Germinal center (tissue), 1 donor: ENCODE measurements around the gene CNPY1.
"Not testable (repeated sequence)": the region's sequence is repeated elsewhere in the genome, so short reads cannot be mapped to it uniquely, and the experiment has no call there.

Experiments
- DNase-seq: peaks from one replicate; pipeline ENCODE4 v3.0.0; 2012; ENCODE audit warnings: mixed read lengths, low spot score

Gene CNPY1

GRCh38 chr7:155578016-155578415, 31.7 kb upstream of the CNPY1 start:
- DNase-seq = no peak

GRCh38 chr7:155577509-155577905, 31.1 kb upstream of the CNPY1 start:
- no peak for DNase-seq

- no peak for DNase-seq
These were observed 30.6 kb upstream of the CNPY1 start for GRCh38 chr7:155576900-155577508.

GRCh38 chr7:155576416-155576815, 30.1 kb upstream of the CNPY1 start:
- DNase-seq = no peak

GRCh38 chr7:155574556-155575290, 28.4 kb upstream of the CNPY1 start:
- no peak for DNase-seq

GRCh38 chr7:155571581-155572345, 25.4 kb upstream of the CNPY1 start:
- DNase-seq = no peak

- DNase-seq = no peak
These were observed 24.6 kb upstream of the CNPY1 start for GRCh38 chr7:155570991-155571390.

GRCh38 chr7:155570171-155570958, 24.0 kb upstream of the CNPY1 start:
- no peak for DNase-seq

GRCh38 chr7:155569681-155570080, 23.3 kb upstream of the CNPY1 start:
- no peak for DNase-seq

GRCh38 chr7:155568842-155569494, 22.6 kb upstream of the CNPY1 start:
- no peak for DNase-seq

GRCh38 chr7:155568333-155568660, 21.9 kb upstream of the CNPY1 start:
- no peak for DNase-seq

- DNase-seq = no peak
These were observed 21.4 kb upstream of the CNPY1 start for GRCh38 chr7:155567646-155568332.

GRCh38 chr7:155566011-155566836, 19.9 kb upstream of the CNPY1 start:
- DNase-seq = no peak

- no peak for DNase-seq
These were observed 19.2 kb upstream of the CNPY1 start for GRCh38 chr7:155565596-155565995.

GRCh38 chr7:155562976-155563375, 16.6 kb upstream of the CNPY1 start:
- DNase-seq = not testable (repeated sequence)

GRCh38 chr7:155562106-155562505, 15.7 kb upstream of the CNPY1 start:
- no peak for DNase-seq

GRCh38 chr7:155560982-155561686, 14.8 kb upstream of the CNPY1 start:
- no peak for DNase-seq

- DNase-seq = no peak
These were observed 14.0 kb upstream of the CNPY1 start for GRCh38 chr7:155560196-155560885.

- DNase-seq = no peak
These were observed 13.3 kb upstream of the CNPY1 start for GRCh38 chr7:155559519-155560108.
